ENCODE results near the gene PHACTR1.

PHACTR1 gene

GRCh38 chr6:13195803-13196202 lies 479.2 kb downstream of the PHACTR1 start:
- no peak for DNase-seq (ENCODE audit: low read depth)

- DNase-seq (ENCODE audit: low read depth) = no peak
Measured at GRCh38 chr6:13198168-13198567, 481.6 kb downstream of the PHACTR1 start.

- DNase-seq (ENCODE audit: low read depth) = no peak
Measured at GRCh38 chr6:13201336-13201735, 484.8 kb downstream of the PHACTR1 start.

- DNase-seq (ENCODE audit: low read depth) = no peak
Measured at GRCh38 chr6:13203145-13203544, 486.6 kb downstream of the PHACTR1 start.

- DNase-seq (ENCODE audit: low read depth) = no peak
Measured at GRCh38 chr6:13205106-13205505, 488.5 kb downstream of the PHACTR1 start.

GRCh38 chr6:13212096-13212495 lies 495.5 kb downstream of the PHACTR1 start:
- DNase-seq (ENCODE audit: low read depth) = no peak

- DNase-seq (ENCODE audit: low read depth) = no peak
Measured at GRCh38 chr6:13212538-13212937, 496.0 kb downstream of the PHACTR1 start.

- DNase-seq (ENCODE audit: low read depth) = no peak
Measured at GRCh38 chr6:13215390-13215789, 498.8 kb downstream of the PHACTR1 start.

- no peak for DNase-seq (ENCODE audit: low read depth)
Measured at GRCh38 chr6:13216236-13217014, 499.9 kb downstream of the PHACTR1 start.

- DNase-seq (ENCODE audit: low read depth) = no peak
Measured at GRCh38 chr6:13217206-13217905, 500.8 kb downstream of the PHACTR1 start.

- no peak for DNase-seq (ENCODE audit: low read depth)
Measured at GRCh38 chr6:13220266-13220665, 503.7 kb downstream of the PHACTR1 start.

- no peak for DNase-seq (ENCODE audit: low read depth)
Measured at GRCh38 chr6:13222048-13222447, 505.5 kb downstream of the PHACTR1 start.

- no peak for DNase-seq (ENCODE audit: low read depth)
Measured at GRCh38 chr6:13226071-13226470, 509.5 kb downstream of the PHACTR1 start.

GRCh38 chr6:13228264-13229204 lies 512.0 kb downstream of the PHACTR1 start:
- DNase-seq (ENCODE audit: low read depth) = no peak

- no peak for DNase-seq (ENCODE audit: low read depth)
Measured at GRCh38 chr6:13229205-13230085, 512.9 kb downstream of the PHACTR1 start.

GRCh38 chr6:13233106-13233505 lies 516.5 kb downstream of the PHACTR1 start:
- no peak for DNase-seq (ENCODE audit: low read depth)

GRCh38 chr6:13234130-13234529 lies 517.6 kb downstream of the PHACTR1 start:
- no peak for DNase-seq (ENCODE audit: low read depth)

GRCh38 chr6:13235339-13235738 lies 518.8 kb downstream of the PHACTR1 start:
- no peak for DNase-seq (ENCODE audit: low read depth)

GRCh38 chr6:13237318-13237717 lies 520.8 kb downstream of the PHACTR1 start:
- no peak for DNase-seq (ENCODE audit: low read depth)

GRCh38 chr6:13238017-13238416 lies 521.5 kb downstream of the PHACTR1 start:
- no peak for DNase-seq (ENCODE audit: low read depth)

GRCh38 chr6:13238640-13239216 lies 522.2 kb downstream of the PHACTR1 start:
- no peak for DNase-seq (ENCODE audit: low read depth)
